SH-SY5Y (cell line): ENCODE data around the gene HCFC1R1.

Experiments used
- GATA2 ChIP-seq: IDR thresholded peaks from 2 replicates; pipeline ENCODE4 v1.6.1; 2011; ENCODE audit warnings: mild to moderate bottlenecking, low read depth, low read length
- GATA3 ChIP-seq: IDR thresholded peaks from 2 replicates; pipeline ENCODE4 v1.6.1; 2011; ENCODE audit warnings: low read depth, mild to moderate bottlenecking, low read length, moderate library complexity

GRCh38 chr16:2980227-2981176 is 43.2 kb downstream of the HCFC1R1 start, which contains the start of gene PKMYT1:
- TF ChIP-seq GATA3 (no peak), GATA2 (no peak)
